Left ventricle myocardium inferior (tissue), 1 donor: ENCODE measurements around the gene ARID1A. TPM values are rescaled to one million over a fixed set of nuclear protein-coding genes. Genes with fewer than 3 reads are reported as not detected.

Source experiments
- DNase-seq: peaks from one replicate; pipeline ENCODE4 v3.0.0-alpha.2; 2020
- H3K27ac ChIP-seq: fragments of 200-600 bp; replicated peaks from 2 replicates; pipeline ENCODE4 v1.8.0; 2021
- H3K27me3 ChIP-seq: fragments of 200-600 bp; 2 replicates; pipeline ENCODE4 v1.8.0; 2021; ENCODE audit warnings: low read depth
- H3K36me3 ChIP-seq: fragments of 200-600 bp; 2 replicates; pipeline ENCODE4 v1.8.0; 2021
- H3K4me1 ChIP-seq: fragments of 200-600 bp; 2 replicates; pipeline ENCODE4 v1.8.0; 2021
- H3K4me3 ChIP-seq: fragments of 200-600 bp; 2 replicates; pipeline ENCODE4 v1.8.0; 2021; ENCODE audit warnings: mild to moderate bottlenecking, moderate library complexity
- H3K9me3 ChIP-seq: fragments of 200-600 bp; replicated peaks from 2 replicates; pipeline ENCODE4 v1.8.0; 2021
- intact Hi-C: fragments of 100-400 bp; cut with micrococcal nuclease; formaldehyde crosslinking; loops from one replicate; pipeline ENCODE4 v1.11.0; 2022
- total RNA-seq: library from RNA; stranded (reverse); fragmentation: NEBNext Ultra II Directional; extraction: Animal tissue kit (Norgen Biotek cat#: 25700); gene quantifications from one replicate; pipeline ENCODE4 v1.2.1, GENCODE V29; 2021
- TF ChIP-seq, protein P1 (sequence below): fragments of 200-600 bp; IDR thresholded peaks from 2 replicates; pipeline ENCODE4 v1.8.0; 2021; ENCODE audit warnings: antibody characterized with exemption, mild to moderate bottlenecking, borderline replicate concordance
- donor health status: DM: no; HTN: yes; CAD: no; lungs with severe emphysema.

ARID1A gene
- total RNA-seq, 1 donor from 2014 or later, result 31.7 TPM

- DNase-seq, result no peak
Observed at GRCh38 chr1:26768755-26769154, 72.9 kb downstream of the ARID1A start.

GRCh38 chr1:26771285-26771642 lies 75.4 kb downstream of the ARID1A start:
- Histone ChIP-seq H3K9me3 (no peaks in the 10 kb centered on the region), H3K36me3 (peaks cover 98% of the 10 kb centered on the region), H3K4me3 (no peak overlapping the region), H3K27me3 (no peaks in the 10 kb centered on the region), H3K27ac (peak overlapping the region; percentile 53), H3K4me1 (peaks cover 64% of the 10 kb centered on the region)
- no peak for DNase-seq
- intact Hi-C loops, result no loop called here
- TF ChIP-seq, protein P1, sequence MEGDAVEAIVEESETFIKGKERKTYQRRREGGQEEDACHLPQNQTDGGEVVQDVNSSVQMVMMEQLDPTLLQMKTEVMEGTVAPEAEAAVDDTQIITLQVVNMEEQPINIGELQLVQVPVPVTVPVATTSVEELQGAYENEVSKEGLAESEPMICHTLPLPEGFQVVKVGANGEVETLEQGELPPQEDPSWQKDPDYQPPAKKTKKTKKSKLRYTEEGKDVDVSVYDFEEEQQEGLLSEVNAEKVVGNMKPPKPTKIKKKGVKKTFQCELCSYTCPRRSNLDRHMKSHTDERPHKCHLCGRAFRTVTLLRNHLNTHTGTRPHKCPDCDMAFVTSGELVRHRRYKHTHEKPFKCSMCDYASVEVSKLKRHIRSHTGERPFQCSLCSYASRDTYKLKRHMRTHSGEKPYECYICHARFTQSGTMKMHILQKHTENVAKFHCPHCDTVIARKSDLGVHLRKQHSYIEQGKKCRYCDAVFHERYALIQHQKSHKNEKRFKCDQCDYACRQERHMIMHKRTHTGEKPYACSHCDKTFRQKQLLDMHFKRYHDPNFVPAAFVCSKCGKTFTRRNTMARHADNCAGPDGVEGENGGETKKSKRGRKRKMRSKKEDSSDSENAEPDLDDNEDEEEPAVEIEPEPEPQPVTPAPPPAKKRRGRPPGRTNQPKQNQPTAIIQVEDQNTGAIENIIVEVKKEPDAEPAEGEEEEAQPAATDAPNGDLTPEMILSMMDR, result no peak

More at GRCh38 chr1:26768755-26769154, 72.9 kb downstream of the ARID1A start:
- intact Hi-C loops, result no loop called here
- Histone ChIP-seq H3K36me3 (peaks cover 98% of the 10 kb centered on the region), H3K4me3 (no peak overlapping the region), H3K27me3 (no peaks in the 10 kb centered on the region), H3K27ac (peak overlapping the region; percentile 59), H3K4me1 (peaks cover 56% of the 10 kb centered on the region), H3K9me3 (no peaks in the 10 kb centered on the region)
- TF ChIP-seq, protein P1, result no peak

GRCh38 chr1:26771643-26772321 lies 76.0 kb downstream of the ARID1A start:
- DNase-seq, result no peak
- Histone ChIP-seq H3K9me3 (no peaks in the 10 kb centered on the region), H3K4me3 (no peak overlapping the region), H3K36me3 (peaks cover 98% of the 10 kb centered on the region), H3K27me3 (no peaks in the 10 kb centered on the region), H3K4me1 (peaks cover 65% of the 10 kb centered on the region), H3K27ac (peak overlapping the region; percentile 53)
- intact Hi-C loops, result no loop called here
- TF ChIP-seq, protein P1, result no peak

GRCh38 chr1:26772687-26773086 lies 76.9 kb downstream of the ARID1A start:
- no peaks in the 10 kb centered on the region for H3K9me3 ChIP-seq
- DNase-seq, result no peak
- H3K36me3 ChIP-seq, result peaks cover 98% of the 10 kb centered on the region
- no peak overlapping the region for H3K4me3 ChIP-seq
- TF ChIP-seq, protein P1, result no peak
- no peaks in the 10 kb centered on the region for H3K27me3 ChIP-seq
- H3K27ac ChIP-seq, result peak overlapping the region; percentile 53
- intact Hi-C loops, result no loop called here
- H3K4me1 ChIP-seq, result peaks cover 59% of the 10 kb centered on the region

GRCh38 chr1:26774462-26774861 lies 78.6 kb downstream of the ARID1A start:
- intact Hi-C loops, result no loop called here
- Histone ChIP-seq H3K27me3 (no peaks in the 10 kb centered on the region), H3K27ac (no peak overlapping the region), H3K4me3 (no peak overlapping the region), H3K9me3 (no peaks in the 10 kb centered on the region), H3K36me3 (peaks cover 98% of the 10 kb centered on the region), H3K4me1 (peaks cover 45% of the 10 kb centered on the region)
- no peak for DNase-seq
- TF ChIP-seq, protein P1, result no peak
